IPS-18a (cell line): ENCODE results near the gene SLC16A14.
A peak's percentile ranks its signal among the peaks of the same experiment; 100 is the strongest.

Source experiments
- H3K27ac ChIP-seq: one replicate; pipeline ENCODE4 v1.5.1; 2013; ENCODE audit warnings: low read length
- H3K27me3 ChIP-seq: one replicate; pipeline ENCODE4 v1.6.1; 2013; ENCODE audit warnings: mild to moderate bottlenecking, low read length; ENCODE audit not compliant: control insufficient read depth, insufficient read depth
- H3K36me3 ChIP-seq: one replicate; pipeline ENCODE4 v1.6.1; 2013; ENCODE audit warnings: low read depth, low read length; ENCODE audit not compliant: control insufficient read depth
- H3K4me1 ChIP-seq: one replicate; pipeline ENCODE4 v1.6.1; 2013; ENCODE audit warnings: low read depth, low read length; ENCODE audit not compliant: control insufficient read depth
- H3K4me3 ChIP-seq: one replicate; pipeline ENCODE4 v1.5.1; 2013; ENCODE audit warnings: low read length
- H3K9ac ChIP-seq: one replicate; pipeline ENCODE4 v1.6.1; 2013; ENCODE audit warnings: mild to moderate bottlenecking, low read length, moderate library complexity
- H3K9me3 ChIP-seq: one replicate; pipeline ENCODE4 v1.6.1; 2013; ENCODE audit warnings: low read depth, low read length; ENCODE audit not compliant: control insufficient read depth

The SLC16A14 gene

DNA sequence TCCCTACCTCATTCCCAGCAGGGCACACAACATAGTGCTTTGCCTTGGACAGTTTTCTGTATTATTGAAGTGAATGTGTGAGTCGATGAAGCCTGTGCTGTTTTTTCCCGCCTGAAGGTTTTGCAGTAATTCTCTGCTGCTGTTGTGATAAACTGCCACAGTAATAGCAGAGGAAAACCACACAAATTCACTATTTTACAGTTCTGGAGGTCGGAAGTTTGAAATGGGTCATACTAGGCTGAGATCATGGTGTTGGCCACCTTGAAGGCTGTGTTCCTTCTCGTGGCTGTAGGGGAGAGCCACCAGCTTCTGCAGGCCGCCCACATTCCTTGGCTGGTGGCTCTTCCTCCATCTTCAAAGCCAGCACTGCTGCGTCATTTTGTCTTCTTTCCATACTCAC, 678 bp upstream of the SLC16A14 start:
- Histone ChIP-seq H3K36me3 (no peaks in the 10 kb centered on the region), H3K9ac (no peak overlapping the region), H3K27ac (no peak overlapping the region), H3K4me3 (no peak overlapping the region), H3K9me3 (no peaks in the 10 kb centered on the region), H3K4me1 (peaks cover 5% of the 10 kb centered on the region), H3K27me3 (peaks cover 34% of the 10 kb centered on the region)

GRCh38 chr2:230068016-230068650, 591 bp downstream of the SLC16A14 start:
- Histone ChIP-seq H3K4me3 (peak overlapping the region; percentile 64), H3K9ac (peak overlapping the region; percentile 25)

DNA sequence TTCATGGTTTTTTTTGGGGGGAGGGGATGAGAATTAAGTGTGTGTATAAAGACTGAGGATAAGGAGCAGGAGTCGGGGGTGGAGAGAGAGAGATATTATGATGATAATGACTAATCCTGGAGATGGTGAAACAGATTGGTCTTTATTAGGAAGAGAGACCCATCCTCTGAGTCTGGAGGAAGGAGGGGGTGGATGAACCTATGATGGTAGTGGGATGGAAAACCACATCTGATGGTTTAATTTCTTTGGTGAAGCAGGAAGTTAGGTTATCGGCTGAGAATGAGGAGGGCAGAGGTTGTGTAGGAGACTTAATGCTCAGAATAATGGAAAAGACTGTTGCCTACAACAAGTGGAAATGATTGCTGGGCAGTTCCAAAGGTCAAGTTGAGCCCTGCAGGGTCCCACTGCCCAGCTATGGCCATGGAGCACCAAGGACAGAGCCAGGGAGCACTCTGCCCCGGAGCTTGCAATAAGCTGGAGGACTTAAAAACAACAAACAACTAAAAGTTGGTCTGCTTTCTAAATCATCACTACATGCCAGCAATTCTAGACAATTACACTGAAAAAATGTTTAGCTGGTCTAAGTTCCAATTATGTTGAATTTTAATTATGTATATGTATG, 7.9 kb downstream of the SLC16A14 start:
- Histone ChIP-seq H3K27me3 (no peaks in the 10 kb centered on the region), H3K36me3 (no peaks in the 10 kb centered on the region), H3K27ac (no peak overlapping the region), H3K4me3 (no peak overlapping the region), H3K9ac (no peak overlapping the region), H3K9me3 (no peaks in the 10 kb centered on the region), H3K4me1 (no peaks in the 10 kb centered on the region)

More at GRCh38 chr2:230068016-230068650, 591 bp downstream of the SLC16A14 start:
- peaks cover 5% of the 10 kb centered on the region for H3K4me1 ChIP-seq
- no peaks in the 10 kb centered on the region for H3K36me3 ChIP-seq
- H3K9me3 ChIP-seq = no peaks in the 10 kb centered on the region
- H3K27me3 ChIP-seq = peaks cover 34% of the 10 kb centered on the region
- no peak overlapping the region for H3K27ac ChIP-seq

DNA sequence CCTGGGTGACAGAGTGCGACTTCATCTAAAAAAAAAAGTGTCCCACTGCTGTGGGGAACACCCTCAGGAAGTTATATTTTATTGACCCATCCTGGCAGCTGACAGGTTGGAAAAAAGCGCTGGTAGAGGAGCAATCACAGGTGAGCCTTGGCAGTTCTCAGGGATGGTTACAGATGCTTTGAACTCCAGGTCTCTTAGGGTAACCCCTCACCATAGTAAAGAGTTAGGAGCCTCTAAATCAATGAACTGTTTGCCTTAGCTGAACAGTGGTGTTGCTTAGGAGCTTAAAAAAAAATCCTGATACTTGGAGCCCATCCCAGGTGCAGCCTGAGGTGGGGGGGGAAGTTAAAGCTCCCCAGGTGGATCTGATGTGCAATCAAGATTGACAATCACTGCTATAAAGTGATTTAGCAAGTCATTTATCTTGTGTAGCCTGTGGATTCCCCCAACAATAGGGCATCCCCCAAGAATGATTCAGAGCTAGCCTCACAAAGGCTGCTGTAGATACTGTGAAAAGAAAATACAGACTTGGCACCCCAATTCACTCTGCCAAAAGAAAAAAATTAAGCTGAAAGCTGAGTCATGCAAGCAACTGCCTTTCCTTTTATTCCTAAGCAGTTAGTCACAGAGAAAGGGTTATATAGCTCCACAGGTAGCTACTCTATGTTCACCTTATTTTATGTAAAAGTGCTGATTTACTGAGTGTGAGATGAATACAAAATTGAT, 14.8 kb downstream of the SLC16A14 start:
- H3K4me3 ChIP-seq = no peak overlapping the region
- no peaks in the 10 kb centered on the region for H3K36me3 ChIP-seq
- H3K27me3 ChIP-seq = no peaks in the 10 kb centered on the region
- H3K9me3 ChIP-seq = no peaks in the 10 kb centered on the region
- no peak overlapping the region for H3K27ac ChIP-seq
- no peak overlapping the region for H3K9ac ChIP-seq
- no peaks in the 10 kb centered on the region for H3K4me1 ChIP-seq

- Histone ChIP-seq H3K4me3 (no peak overlapping the region), H3K9me3 (no peaks in the 10 kb centered on the region), H3K4me1 (no peaks in the 10 kb centered on the region), H3K36me3 (no peaks in the 10 kb centered on the region), H3K9ac (no peak overlapping the region), H3K27ac (no peak overlapping the region), H3K27me3 (no peaks in the 10 kb centered on the region)
Measured at GRCh38 chr2:230052299-230052698, 16.4 kb downstream of the SLC16A14 start.

- Histone ChIP-seq H3K4me1 (no peaks in the 10 kb centered on the region), H3K9me3 (no peaks in the 10 kb centered on the region), H3K4me3 (no peak overlapping the region), H3K27ac (no peak overlapping the region), H3K9ac (no peak overlapping the region), H3K27me3 (no peaks in the 10 kb centered on the region), H3K36me3 (no peaks in the 10 kb centered on the region)
Measured at GRCh38 chr2:230050136-230050535, 18.6 kb downstream of the SLC16A14 start.

DNA sequence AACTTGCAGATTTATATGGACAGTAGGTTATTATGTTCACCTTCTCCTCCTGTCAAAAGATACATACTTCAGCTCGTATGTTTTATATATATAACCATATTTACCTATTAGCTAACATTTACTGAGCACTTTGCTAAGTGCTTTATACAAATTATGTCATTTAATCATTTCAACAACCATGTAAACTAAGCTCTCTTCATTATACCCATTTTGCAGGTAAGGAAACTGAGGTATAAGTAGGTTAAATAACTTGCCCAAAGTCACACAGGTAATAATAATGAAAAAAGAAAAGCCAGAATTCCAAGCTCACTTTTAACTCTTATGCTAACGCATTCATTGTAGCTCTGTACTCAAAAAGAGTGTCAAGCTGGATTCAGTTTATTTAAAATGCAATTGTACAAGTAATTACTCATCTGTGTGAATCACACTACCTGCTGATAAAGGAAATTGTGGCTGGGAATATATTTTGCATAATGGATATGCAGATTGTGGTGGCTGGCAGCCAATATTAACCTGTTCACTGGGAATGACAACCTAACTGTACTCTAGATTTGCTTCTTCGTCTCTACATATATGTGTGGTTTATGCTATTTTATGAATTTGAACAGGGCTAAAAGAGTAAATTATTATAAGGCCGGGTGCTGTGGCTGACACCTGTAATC, 20.6 kb downstream of the SLC16A14 start:
- Histone ChIP-seq H3K4me3 (no peak overlapping the region), H3K27ac (no peak overlapping the region), H3K36me3 (no peaks in the 10 kb centered on the region), H3K9ac (no peak overlapping the region), H3K9me3 (no peaks in the 10 kb centered on the region), H3K4me1 (no peaks in the 10 kb centered on the region), H3K27me3 (no peaks in the 10 kb centered on the region)

DNA sequence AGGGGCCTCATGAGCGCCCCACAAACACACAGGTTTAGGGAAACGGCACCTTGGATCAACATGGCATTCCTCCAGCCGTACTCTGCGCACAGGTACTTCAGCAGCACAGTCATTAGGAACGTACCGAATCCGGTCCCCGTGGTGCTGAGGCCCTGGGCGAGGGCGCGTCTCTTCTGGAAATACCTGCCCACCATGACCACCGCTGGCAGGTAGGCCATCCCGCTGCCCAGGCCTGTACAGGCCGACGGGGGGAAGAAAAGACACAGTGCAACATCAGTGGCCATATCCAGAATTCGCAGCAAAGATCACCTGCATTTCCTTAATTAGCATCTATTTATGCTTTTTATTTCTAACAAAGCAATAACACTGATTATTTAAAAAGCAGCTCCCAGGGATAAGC, 22.2 kb downstream of the SLC16A14 start:
- no peak overlapping the region for H3K9ac ChIP-seq
- H3K4me1 ChIP-seq = no peaks in the 10 kb centered on the region
- no peak overlapping the region for H3K4me3 ChIP-seq
- no peak overlapping the region for H3K27ac ChIP-seq
- no peaks in the 10 kb centered on the region for H3K36me3 ChIP-seq
- H3K9me3 ChIP-seq = no peaks in the 10 kb centered on the region
- no peaks in the 10 kb centered on the region for H3K27me3 ChIP-seq

DNA sequence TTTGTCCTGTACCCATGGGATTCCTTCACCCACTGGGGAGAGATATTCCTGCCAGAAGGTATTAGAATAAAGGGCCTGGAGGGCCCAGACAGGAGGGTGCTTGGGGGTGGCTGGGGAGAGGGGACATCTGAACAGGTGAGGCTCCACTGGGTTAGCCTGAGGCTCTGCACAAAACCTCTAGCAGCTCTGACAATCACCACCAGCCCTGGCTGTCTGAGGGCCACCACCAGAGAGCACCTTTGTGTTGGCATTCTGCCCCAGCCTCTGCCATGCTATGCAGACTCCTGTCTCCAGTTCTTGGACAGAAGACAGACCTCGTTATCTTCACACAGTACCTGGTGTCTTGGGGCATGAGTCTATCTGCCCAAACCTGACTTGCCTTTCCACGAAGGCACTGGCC, 25.3 kb downstream of the SLC16A14 start:
- no peak overlapping the region for H3K9ac ChIP-seq
- H3K36me3 ChIP-seq = no peaks in the 10 kb centered on the region
- H3K27me3 ChIP-seq = no peaks in the 10 kb centered on the region
- H3K27ac ChIP-seq = no peak overlapping the region
- no peaks in the 10 kb centered on the region for H3K9me3 ChIP-seq
- no peaks in the 10 kb centered on the region for H3K4me1 ChIP-seq
- H3K4me3 ChIP-seq = no peak overlapping the region

GRCh38 chr2:230043025-230043424, 25.7 kb downstream of the SLC16A14 start:
- no peak overlapping the region for H3K9ac ChIP-seq
- H3K4me3 ChIP-seq = no peak overlapping the region

GRCh38 chr2:230042195-230042594, 26.5 kb downstream of the SLC16A14 start:
- no peaks in the 10 kb centered on the region for H3K36me3 ChIP-seq
- H3K4me1 ChIP-seq = no peaks in the 10 kb centered on the region
- H3K27ac ChIP-seq = no peak overlapping the region
- no peak overlapping the region for H3K4me3 ChIP-seq
- H3K9me3 ChIP-seq = no peaks in the 10 kb centered on the region
- H3K27me3 ChIP-seq = no peaks in the 10 kb centered on the region
- H3K9ac ChIP-seq = no peak overlapping the region

More at GRCh38 chr2:230043025-230043424, 25.7 kb downstream of the SLC16A14 start:
- Histone ChIP-seq H3K27me3 (no peaks in the 10 kb centered on the region), H3K9me3 (no peaks in the 10 kb centered on the region), H3K36me3 (no peaks in the 10 kb centered on the region), H3K27ac (no peak overlapping the region), H3K4me1 (no peaks in the 10 kb centered on the region)
